Measurements from ENCODE around the gene PLLP. TPM values are rescaled to one million over a fixed set of nuclear protein-coding genes. Genes with fewer than 3 reads are reported as not detected.

Gene PLLP
- total and polyA plus RNA-seq, 10 of the 15 experiments (the other 5 are each of a cell fraction or from before 2014, with no cell fraction given) = 0.21 to 5.8 (median 0.67) TPM

DNA sequence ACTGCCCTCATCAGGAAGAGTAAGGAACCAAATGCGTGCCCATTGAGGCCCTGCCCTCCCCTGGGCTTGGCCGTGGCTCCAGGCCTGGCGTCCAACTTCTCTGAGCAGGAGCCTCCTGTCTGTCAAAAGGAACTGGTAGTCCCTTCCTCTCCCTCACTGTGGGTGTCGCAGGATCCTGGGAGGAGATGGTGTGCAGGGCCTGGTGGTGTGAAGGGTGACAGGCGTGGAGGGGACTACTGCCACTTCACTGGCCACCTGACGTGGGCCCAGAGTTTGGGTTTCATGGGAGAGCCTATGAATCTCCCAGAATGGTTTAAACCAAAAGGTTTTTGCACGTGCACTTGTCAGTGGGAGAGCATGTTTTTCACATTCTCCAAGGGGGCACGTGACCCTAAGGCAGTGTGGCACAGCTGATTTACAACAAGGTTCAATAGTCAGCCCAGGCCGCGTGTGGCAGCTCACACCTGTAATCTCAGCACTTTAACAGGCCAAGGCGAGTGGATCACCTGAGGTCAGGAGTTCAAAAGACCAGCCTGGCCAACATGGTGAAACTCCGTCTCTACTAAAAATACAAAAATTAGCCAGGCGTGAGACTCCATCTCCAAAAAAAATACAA is 26.9 kb downstream of the PLLP start:
- Histone ChIP-seq H3K27me3 (replicated peaks in 1 of 2; ENCODE audit: control insufficient read depth in 2 of 2, insufficient read depth in 2 of 2, low read length in 1 of 2) (no peaks in the 10 kb centered on the region), H3K9ac (ENCODE audit: control insufficient read depth, insufficient read depth, low read length) (no peak overlapping the region), H3K4me1 (ENCODE audit: control insufficient read depth, insufficient read depth, low read length) (peaks cover 3% of the 10 kb centered on the region), H2AFZ (ENCODE audit: control insufficient read depth, low read depth, low read length) (no peak overlapping the region), H3K9me3 (replicated peaks; ENCODE audit: control insufficient read depth, insufficient read depth, low read length) (no peaks in the 10 kb centered on the region), H3K36me3 (ENCODE audit: control insufficient read depth in 2 of 2, insufficient read depth in 2 of 2, low read length in 1 of 2) (no peaks in the 10 kb centered on the region; a peak in 1 of 4 replicates), H3K4me3 (no peak overlapping the region), H3K4me2 (ENCODE audit: control insufficient read depth, insufficient read depth) (no peak overlapping the region), H3K79me2 (ENCODE audit: control insufficient read depth, insufficient read depth, low read length) (no peaks in the 10 kb centered on the region), H3K27ac (ENCODE audit: control insufficient read depth, insufficient read depth) (no peak overlapping the region), H4K20me1 (ENCODE audit: control insufficient read depth, insufficient read depth) (no peaks in the 10 kb centered on the region)
- TF ChIP-seq TAF1 (IDR thresholded peaks at IDR 0.05; ENCODE audit: borderline replicate concordance, low read depth, low read length) = no peak
- ChIA-PET CTCF (no interaction called here), SMC1A (ENCODE audit: uncharacterized antibody, unreplicated experiment) (interaction anchor here (0.7 kb wide), 1 partner anchor 9 kb away, joined by 3 read pairs; no protein-coding TSS in a partner anchor), POLR2A (interaction anchor here (1.2 to 3.7 kb wide), 2 partner anchors 9 to 14 kb away, joined by 3 to 35 read pairs; partner anchors contain the start of gene ARL2BP), RAD21 (ENCODE audit: unreplicated experiment) (no interaction called here)
- intact Hi-C loops (cut with micrococcal nuclease; ENCODE audit: unreplicated experiment) (no loop called here), in situ Hi-C loops (cut with MboI) (no loop called here)
- WGBS (ENCODE audit: insufficient coverage, insufficient replicate concordance, low lambda C conversion rate, missing lambda C conversion rate) = 90% methylated on average over 13 of the region's 13 CpGs
- ATAC-seq (no peak), FAIRE-seq (no peak), DNase-seq (ENCODE audit: low read depth, low spot score) (no peak)
- BruUV-seq (replicated peaks) = no TSS peak

GRCh38 chr16:57256601-57257395 is 27.7 kb downstream of the PLLP start:
- RAD21 ChIA-PET (ENCODE audit: unreplicated experiment) = interaction anchor here (0.9 kb wide), 1 partner anchor 11 kb away, joined by 3 read pairs; no protein-coding TSS in a partner anchor
- CTCF ChIA-PET = no interaction called here
- 94% methylated on average over 16 of the region's 16 CpGs for WGBS (ENCODE audit: insufficient coverage, insufficient replicate concordance, low lambda C conversion rate, missing lambda C conversion rate)
- SMC1A ChIA-PET (ENCODE audit: uncharacterized antibody, unreplicated experiment) = interaction anchor here (0.7 kb wide), 1 partner anchor 9 kb away, joined by 3 read pairs; no protein-coding TSS in a partner anchor
- no TSS peak for BruUV-seq (replicated peaks)
- in situ Hi-C loops (cut with MboI) (no loop called here), intact Hi-C loops (cut with micrococcal nuclease; ENCODE audit: unreplicated experiment) (no loop called here)
- no peak overlapping the region for H3K27ac ChIP-seq (ENCODE audit: control insufficient read depth, insufficient read depth)
- H3K4me1 ChIP-seq (ENCODE audit: control insufficient read depth, insufficient read depth, low read length) = peaks cover 3% of the 10 kb centered on the region
- H3K36me3 ChIP-seq (ENCODE audit: control insufficient read depth in 2 of 2, insufficient read depth in 2 of 2, low read length in 1 of 2) = peaks cover 2% of the 10 kb centered on the region in 2 experiments; a peak in 3 of 4 replicates
- no peak overlapping the region for H2AFZ ChIP-seq (ENCODE audit: control insufficient read depth, low read depth, low read length)
- FAIRE-seq (no peak), DNase-seq (ENCODE audit: low read depth, low spot score) (no peak), ATAC-seq (no peak)
- TF ChIP-seq KLF5 (IDR thresholded peaks at IDR 0.05; ENCODE audit: partially characterized antibody) = no peak
- TF ChIP-seq HDGF (IDR thresholded peaks at IDR 0.05) = no peak
- TF ChIP-seq SP1 (IDR thresholded peaks at IDR 0.05; ENCODE audit: low read depth, low read length) = no peak
- no peak for TF ChIP-seq RBBP5 (conservative IDR thresholded peaks at IDR 0.05)
- TF ChIP-seq ZZZ3 (IDR thresholded peaks at IDR 0.05; ENCODE audit: control insufficient read depth, insufficient read length, low read depth) = no peak
- no peak for TF ChIP-seq CBX3 (IDR thresholded peaks at IDR 0.05; ENCODE audit: borderline replicate concordance, low read depth)
- no peak for TF ChIP-seq ATF2 (IDR thresholded peaks at IDR 0.05; ENCODE audit: low read length)
- no peak overlapping the region for H3K9ac ChIP-seq (ENCODE audit: control insufficient read depth, insufficient read depth, low read length)
- H3K4me3 ChIP-seq = no peak overlapping the region
- H3K79me2 ChIP-seq (ENCODE audit: control insufficient read depth, insufficient read depth, low read length) = no peaks in the 10 kb centered on the region
- H3K27me3 ChIP-seq (replicated peaks in 1 of 2; ENCODE audit: control insufficient read depth in 2 of 2, insufficient read depth in 2 of 2, low read length in 1 of 2) = no peaks in the 10 kb centered on the region
- no peaks in the 10 kb centered on the region; the same call in 2 of the 3 replicates for H3K9me3 ChIP-seq (replicated peaks; ENCODE audit: control insufficient read depth, insufficient read depth, low read length)
- no peaks in the 10 kb centered on the region for H4K20me1 ChIP-seq (ENCODE audit: control insufficient read depth, insufficient read depth)
- POLR2A ChIA-PET = interaction anchor here (1.2 kb wide), 1 partner anchor 8 kb away, joined by 3 read pairs; no protein-coding TSS in a partner anchor
- no peak overlapping the region for H3K4me2 ChIP-seq (ENCODE audit: control insufficient read depth, insufficient read depth)
